Adrenal gland (tissue), 12 donors: ENCODE measurements around the gene KIF22. TPM values are rescaled to one million over a fixed set of nuclear protein-coding genes. Genes with fewer than 3 reads are reported as not detected.

Experiments used
- DNase-seq, 7 donors: peaks; one replicate each; pipeline ENCODE4 v3.0.0-alpha.2; 2019 to 2020
- H3K27ac ChIP-seq, 5 donors: fragments of 200-600 bp; sonication (generic) in 4 of 5; 1 replicate in 3 of 5; 2 replicates in 2 of 5; pipeline versions ENCODE4 v1.5.1 to v1.8.0; 2016 to 2020; ENCODE audit warnings: mild to moderate bottlenecking in 1 of 5
- H3K27me3 ChIP-seq: fragments of 200-600 bp; 2 replicates; pipeline ENCODE4 v1.8.0; 2021
- H3K36me3 ChIP-seq, 2 donors: fragments of 200-600 bp; replicated peaks in 1 of 2; 1 replicate in 1 of 2; 2 replicates in 1 of 2; pipeline versions ENCODE4 v1.5.1 to v1.8.0; 2018 to 2022
- H3K4me1 ChIP-seq, 2 donors: fragments of 200-600 bp; replicated peaks in 1 of 2; 1 replicate in 1 of 2; 2 replicates in 1 of 2; pipeline versions ENCODE4 v1.5.1 to v1.8.0; 2018 to 2021
- H3K4me3 ChIP-seq, 4 donors: fragments of 200-600 bp; sonication (generic) in 3 of 4; one replicate each; pipeline ENCODE4 v1.5.1; 2016 to 2018
- H3K9me3 ChIP-seq, 3 donors: fragments of 200-600 bp; sonication (generic) in 1 of 3; replicated peaks in 1 of 3; 1 replicate in 2 of 3; 2 replicates in 1 of 3; pipeline versions ENCODE4 v1.5.1 to v1.8.0; 2016 to 2021
- POLR2A ChIP-seq, 2 donors: fragments of 450-650 bp; IDR thresholded peaks; one replicate each; pipeline ENCODE4 v1.6.1; 2017; ENCODE audit warnings: antibody characterized with exemption in 2 of 2, mild to moderate bottlenecking in 2 of 2, moderate library complexity in 1 of 2
- WGBS, 4 donors: extraction: QIAGEN DNeasy Blood & Tissue Kit in 2 of 4; methylation state at CpG; one replicate each; pipeline versions ENCODE4 v1.1.5 to v1.1.7; 2013 to 2017; 5-methylcytosine and 5-hydroxymethylcytosine counted together
- intact Hi-C, 2 donors: fragments of 100-400 bp; cut with DNase I; formaldehyde crosslinking; loops; one replicate each; pipeline versions ENCODE4 v1.14.1 to v1.15.0; 2022 to 2023
- polyA plus RNA-seq, 3 donors: library from polyadenylated mRNA; stranded (reverse); fragments of 200-250 nt in 2 of 3; fragments of 350-450 nt in 1 of 3; fragmentation: Illumina TruSeq in 1 of 3; extraction: RNeasy Lipid Tissue Mini Kit (QIAGEN cat#74804) in 1 of 3; gene quantifications; one replicate each; pipeline ENCODE4 v1.2.3, GENCODE V29; 2013 to 2014
- total RNA-seq, 9 donors: library from RNA; depleted of rRNA in 4 of 9; stranded (reverse); fragments of >200 nt in 4 of 9; fragments of 120-200 nt in 1 of 9; fragmentation: NEBNext Ultra II Directional in 1 of 9; extraction: Animal tissue kit (Norgen Biotek cat#: 25700) in 1 of 9; gene quantifications; one replicate each; pipeline versions ENCODE4 v1.1.0 to v1.2.4, GENCODE V29; 2013 to 2023
- TF ChIP-seq, protein P1 (sequence below), 6 experiments: fragments of 450-650 bp in 4 of 6; fragments of 200-600 bp in 2 of 6; sonication (generic) in 1 of 6; IDR thresholded peaks; 1 replicate in 5 of 6; 2 replicates in 1 of 6; pipeline versions ENCODE4 v1.5.1 to v1.8.0; 2016 to 2021; ENCODE audit warnings: antibody characterized with exemption in 6 of 6, mild to moderate bottlenecking in 2 of 6, moderate library complexity in 1 of 6
- donor health status: healthy with polysubstance abuse.
- donor health status: Bipolar disorder and iron deficiency.
- donor health status: DM: yes; HTN: yes; CAD: no.
- donor health status: DM: no; HTN: no; CAD: no.
- donor health status: DM: no; HTN: no; CAD: no.
- donor health status: DM: yes; HTN: yes; CAD: no.

Gene KIF22
- total and polyA plus RNA-seq, 12 donors: 8.8 to 127 (median 19.7) TPM

- TF ChIP-seq, protein P1, sequence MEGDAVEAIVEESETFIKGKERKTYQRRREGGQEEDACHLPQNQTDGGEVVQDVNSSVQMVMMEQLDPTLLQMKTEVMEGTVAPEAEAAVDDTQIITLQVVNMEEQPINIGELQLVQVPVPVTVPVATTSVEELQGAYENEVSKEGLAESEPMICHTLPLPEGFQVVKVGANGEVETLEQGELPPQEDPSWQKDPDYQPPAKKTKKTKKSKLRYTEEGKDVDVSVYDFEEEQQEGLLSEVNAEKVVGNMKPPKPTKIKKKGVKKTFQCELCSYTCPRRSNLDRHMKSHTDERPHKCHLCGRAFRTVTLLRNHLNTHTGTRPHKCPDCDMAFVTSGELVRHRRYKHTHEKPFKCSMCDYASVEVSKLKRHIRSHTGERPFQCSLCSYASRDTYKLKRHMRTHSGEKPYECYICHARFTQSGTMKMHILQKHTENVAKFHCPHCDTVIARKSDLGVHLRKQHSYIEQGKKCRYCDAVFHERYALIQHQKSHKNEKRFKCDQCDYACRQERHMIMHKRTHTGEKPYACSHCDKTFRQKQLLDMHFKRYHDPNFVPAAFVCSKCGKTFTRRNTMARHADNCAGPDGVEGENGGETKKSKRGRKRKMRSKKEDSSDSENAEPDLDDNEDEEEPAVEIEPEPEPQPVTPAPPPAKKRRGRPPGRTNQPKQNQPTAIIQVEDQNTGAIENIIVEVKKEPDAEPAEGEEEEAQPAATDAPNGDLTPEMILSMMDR (IDR thresholded peaks at IDR 0.05): no peak
- peak in 1 of 2 donors; percentile 10 for TF ChIP-seq POLR2A (IDR thresholded peaks at IDR 0.05)
- no peaks in the 10 kb centered on the region for H3K27me3 ChIP-seq
- DNase-seq: peak in 6 of 7 donors; percentile 24 to 64 (median 48)
- H3K4me3 ChIP-seq: peak overlapping the region in 1 of 4 donors; percentile 66
- WGBS, 4 donors: 62 to 76% (median 66%) methylated on average over 14 to 31 of the region's 31 CpGs
- H3K4me1 ChIP-seq: peaks cover 34 to 57% of the 10 kb centered on the region in 2 donors
- H3K9me3 ChIP-seq: no peaks in the 10 kb centered on the region
- H3K36me3 ChIP-seq: peaks cover 0 to 18% of the 10 kb centered on the region in 2 donors
- peak overlapping the region in 4 of 5 donors; percentile 62 to 97 (median 94) for H3K27ac ChIP-seq
- intact Hi-C loops: no loop called here
Measured at GRCh38 chr16:29809031-29809747, 18.6 kb downstream of the KIF22 start.

- DNase-seq: peak in 6 of 7 donors; percentile 23 to 66 (median 46)
- TF ChIP-seq, protein P1 (IDR thresholded peaks at IDR 0.05): no peak
- TF ChIP-seq POLR2A (IDR thresholded peaks at IDR 0.05): peak in 1 of 2 donors; percentile 5
- Histone ChIP-seq H3K36me3 (peaks cover 0 to 18% of the 10 kb centered on the region in 2 donors), H3K4me1 (peaks cover 34 to 56% of the 10 kb centered on the region in 2 donors), H3K27ac (peak overlapping the region; percentile 62 to 97 (median 93)), H3K27me3 (no peaks in the 10 kb centered on the region), H3K9me3 (no peaks in the 10 kb centered on the region), H3K4me3 (no peak overlapping the region)
- intact Hi-C loops: no loop called here
- 45 to 56% (median 54%) methylated on average over 13 to 23 of the region's 23 CpGs for WGBS, 4 donors
Measured at GRCh38 chr16:29809850-29810698, 19.5 kb downstream of the KIF22 start.

GRCh38 chr16:29810699-29811169, 20.2 kb downstream of the KIF22 start:
- Histone ChIP-seq H3K27me3 (no peaks in the 10 kb centered on the region), H3K4me1 (peaks cover 34 to 61% of the 10 kb centered on the region in 2 donors), H3K4me3 (no peak overlapping the region), H3K27ac (peak overlapping the region; percentile 62 to 97 (median 82)), H3K9me3 (no peaks in the 10 kb centered on the region), H3K36me3 (peaks cover 0 to 18% of the 10 kb centered on the region in 2 donors)
- WGBS, 4 donors: 18 to 28% (median 24%) methylated on average over 9 of the region's 9 CpGs
- no peak for TF ChIP-seq POLR2A (IDR thresholded peaks at IDR 0.05)
- TF ChIP-seq, protein P1 (IDR thresholded peaks at IDR 0.05): no peak
- peak in 3 of 7 donors; percentile 12 to 36 (median 22) for DNase-seq
- intact Hi-C loops: no loop called here
